CD14-positive monocyte (primary cell): Measurements from ENCODE around the gene PPP2R3A. TPM values are rescaled to one million over a fixed set of nuclear protein-coding genes. Genes with fewer than 3 reads are reported as not detected.

Source experiments
- DNase-seq, 3 donors: peaks; one replicate each; pipeline ENCODE4 v3.0.0-alpha.2; 2011 to 2022
- H2AFZ ChIP-seq: 2 replicates; pipeline ENCODE4 v1.6.0; 2012; ENCODE audit warnings: mild to moderate bottlenecking, low read depth, low read length, inconsistent platforms; ENCODE audit not compliant: insufficient read depth, poor library complexity, severe bottlenecking
- H3K27ac ChIP-seq, 2 donors: 1 replicate in 1 of 2; 2 replicates in 1 of 2; pipeline ENCODE4 v1.5.1; 2012 to 2013; ENCODE audit warnings: low read length in 2 of 2, control low read depth in 1 of 2, inconsistent platforms in 1 of 2, low read depth in 1 of 2, mild to moderate bottlenecking in 1 of 2
- H3K27me3 ChIP-seq, 2 donors: one replicate each; pipeline versions ENCODE4 v1.6.0 to v1.6.1; 2011 to 2013; ENCODE audit warnings: low read length in 2 of 2; ENCODE audit not compliant: control insufficient read depth in 2 of 2, insufficient read depth in 2 of 2
- H3K36me3 ChIP-seq, 2 donors: replicated peaks in 1 of 2; 1 replicate in 1 of 2; 2 replicates in 1 of 2; pipeline versions ENCODE4 v1.5.1 to v1.6.1; 2012 to 2013; ENCODE audit warnings: low read length in 2 of 2, control low read depth in 1 of 2, inconsistent platforms in 1 of 2, mild to moderate bottlenecking in 1 of 2; ENCODE audit not compliant: insufficient read depth in 2 of 2, control insufficient read depth in 1 of 2
- H3K4me1 ChIP-seq, 2 donors: 1 replicate in 1 of 2; 2 replicates in 1 of 2; pipeline versions ENCODE4 v1.5.1 to v1.6.1; 2012 to 2013; ENCODE audit warnings: low read length in 2 of 2, control low read depth in 1 of 2, inconsistent platforms in 1 of 2, mild to moderate bottlenecking in 1 of 2, moderate library complexity in 1 of 2; ENCODE audit not compliant: insufficient read depth in 2 of 2, control insufficient read depth in 1 of 2
- H3K4me2 ChIP-seq: replicated peaks from 2 replicates; pipeline ENCODE3; 2012; ENCODE audit warnings: low read length, moderate library complexity, mild to moderate bottlenecking; ENCODE audit not compliant: poor library complexity, severe bottlenecking; ENCODE audit errors: extremely low read depth
- H3K4me3 ChIP-seq, 3 experiments: fragments of 200-600 bp in 1 of 3; sonication (generic) in 1 of 3; replicated peaks in 1 of 3; 1 replicate in 2 of 3; 2 replicates in 1 of 3; pipeline ENCODE4 v1.5.1; 2011 to 2013; ENCODE audit warnings: low read length in 3 of 3, mild to moderate bottlenecking in 3 of 3, control low read depth in 2 of 3, low read depth in 2 of 3, inconsistent platforms in 1 of 3, moderate library complexity in 1 of 3
- H3K79me2 ChIP-seq: 2 replicates; pipeline ENCODE4 v1.6.0; 2012; ENCODE audit warnings: mild to moderate bottlenecking, control low read depth, inconsistent platforms, low read length, moderate library complexity; ENCODE audit not compliant: insufficient read depth
- H3K9ac ChIP-seq: 2 replicates; pipeline ENCODE4 v1.6.0; 2017; ENCODE audit warnings: low read length, mild to moderate bottlenecking; ENCODE audit not compliant: insufficient read depth, poor library complexity, severe bottlenecking
- H3K9me3 ChIP-seq, 2 donors: replicated peaks in 1 of 2; 1 replicate in 1 of 2; 2 replicates in 1 of 2; pipeline versions ENCODE4 v1.5.1 to v1.6.1; 2012 to 2013; ENCODE audit warnings: low read length in 2 of 2, control low read depth in 1 of 2; ENCODE audit not compliant: control insufficient read depth in 1 of 2, insufficient read depth in 1 of 2
- H4K20me1 ChIP-seq: 2 replicates; pipeline ENCODE4 v1.6.0; 2012; ENCODE audit warnings: mild to moderate bottlenecking, low read length, control low read depth, moderate library complexity; ENCODE audit not compliant: insufficient read depth
- H3K27ac Mint-ChIP-seq, 7 donors: one replicate each; pipeline ENCODE4 v1.8.0; 2020; ENCODE audit warnings: mild to moderate bottlenecking in 7 of 7, mixed read lengths in 7 of 7, moderate library complexity in 6 of 7, inconsistent platforms in 2 of 7
- H3K27me3 Mint-ChIP-seq, 3 donors: one replicate each; pipeline ENCODE4 v1.8.0; 2021 to 2022; ENCODE audit warnings: low read depth in 3 of 3, mild to moderate bottlenecking in 3 of 3, mixed read lengths in 3 of 3, moderate library complexity in 3 of 3, inconsistent platforms in 1 of 3
- H3K36me3 Mint-ChIP-seq, 2 donors: one replicate each; pipeline ENCODE4 v1.8.0; 2020; ENCODE audit warnings: mixed read lengths in 2 of 2, inconsistent platforms in 1 of 2, mild to moderate bottlenecking in 1 of 2
- H3K4me1 Mint-ChIP-seq: one replicate; pipeline ENCODE4 v1.8.0; 2020; ENCODE audit warnings: mild to moderate bottlenecking, mixed read lengths
- H3K4me3 Mint-ChIP-seq, 2 donors: one replicate each; pipeline ENCODE4 v1.8.0; 2020; ENCODE audit warnings: mild to moderate bottlenecking in 2 of 2, mixed read lengths in 2 of 2, moderate library complexity in 1 of 2
- H3K9me3 Mint-ChIP-seq, 7 donors: one replicate each; pipeline ENCODE4 v1.8.0; 2020 to 2022; ENCODE audit warnings: mixed read lengths in 7 of 7, mild to moderate bottlenecking in 6 of 7, moderate library complexity in 6 of 7, inconsistent platforms in 2 of 7
- WGBS: methylation state at CpG from one replicate; pipeline ENCODE4 v1.1.5; 2013; ENCODE audit warnings: missing lambda C conversion rate; ENCODE audit not compliant: insufficient coverage; 5-methylcytosine and 5-hydroxymethylcytosine counted together
- intact Hi-C, 2 donors: fragments of 100-400 bp; cut with micrococcal nuclease; formaldehyde crosslinking; loops; one replicate each; pipeline versions ENCODE4 v1.15.0 to v1.15.1; 2023
- polyA plus RNA-seq, 3 donors: library from polyadenylated mRNA; depleted of rRNA in 1 of 3; unstranded in 2 of 3; stranded (reverse) in 1 of 3; fragments of 300-500 nt in 2 of 3; fragments of >200 nt in 1 of 3; fragmentation: Illumina TruSeq in 2 of 3; gene quantifications; 1 replicate in 2 of 3; 2 replicates in 1 of 3; pipeline ENCODE4 v1.2.3, GENCODE V29; 2012 to 2021
- TF ChIP-seq, protein P1 (sequence below): fragments of 200-600 bp; IDR thresholded peaks from one replicate; pipeline ENCODE4 v1.8.0; 2022; ENCODE audit warnings: antibody characterized with exemption, mild to moderate bottlenecking

PPP2R3A gene
- polyA plus RNA-seq, 3 donors, result 0.09 to 0.15 (median 0.10) TPM

DNA sequence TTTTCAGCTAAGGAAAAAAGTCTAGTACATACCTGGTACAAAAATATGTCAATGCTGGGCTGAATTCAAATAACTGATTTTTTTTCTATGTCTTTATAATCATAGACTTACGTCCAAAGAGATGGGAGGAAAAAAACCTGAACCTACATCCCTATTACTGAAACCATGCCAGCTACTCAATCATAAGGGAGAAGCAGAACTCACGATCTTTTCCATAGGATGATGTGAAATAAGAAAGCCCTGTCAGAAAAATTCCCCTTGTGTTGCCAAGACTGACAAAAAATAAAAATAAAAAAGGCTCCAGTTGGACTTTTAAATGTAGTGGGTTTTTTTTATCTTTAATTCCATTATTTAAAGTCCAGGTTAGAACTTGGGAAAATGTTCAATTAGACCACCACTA is 227.3 kb downstream of the PPP2R3A start:
- Histone ChIP-seq H3K9me3 (no peaks in the 10 kb centered on the region), H3K27me3 (no peaks in the 10 kb centered on the region), H3K9ac (peak overlapping the region; percentile 96), H3K79me2 (peaks cover 79% of the 10 kb centered on the region), H3K4me2 (peak overlapping the region; percentile 85), H3K4me3 (peak overlapping the region; percentile 92 to 99 (median 94)), H4K20me1 (peaks cover 78% of the 10 kb centered on the region), H2AFZ (no peak overlapping the region), H3K36me3 (no peaks in the 10 kb centered on the region), H3K4me1 (peaks cover 40 to 73% of the 10 kb centered on the region in 2 donors), H3K27ac (peak overlapping the region in 1 of 2 donors; percentile 94)
- WGBS, result no CpG with 5 or more reads among the region's 2 CpGs
- Mint-ChIP-seq H3K36me3 (peaks cover 6 to 21% of the 10 kb centered on the region in 2 donors), H3K27ac (peak overlapping the region in 6 of 7 donors; percentile 79 to 98 (median 91)), H3K4me3 (peak overlapping the region; percentile 94 to 99), H3K9me3 (peaks cover 0 to 3% (median 0%) of the 10 kb centered on the region in 7 donors), H3K27me3 (peaks cover 0 to 2% (median 0%) of the 10 kb centered on the region in 3 donors), H3K4me1 (peaks cover 68% of the 10 kb centered on the region)
- peak in 2 of 3 donors; percentile 18 to 35 for DNase-seq
- TF ChIP-seq, protein P1, sequence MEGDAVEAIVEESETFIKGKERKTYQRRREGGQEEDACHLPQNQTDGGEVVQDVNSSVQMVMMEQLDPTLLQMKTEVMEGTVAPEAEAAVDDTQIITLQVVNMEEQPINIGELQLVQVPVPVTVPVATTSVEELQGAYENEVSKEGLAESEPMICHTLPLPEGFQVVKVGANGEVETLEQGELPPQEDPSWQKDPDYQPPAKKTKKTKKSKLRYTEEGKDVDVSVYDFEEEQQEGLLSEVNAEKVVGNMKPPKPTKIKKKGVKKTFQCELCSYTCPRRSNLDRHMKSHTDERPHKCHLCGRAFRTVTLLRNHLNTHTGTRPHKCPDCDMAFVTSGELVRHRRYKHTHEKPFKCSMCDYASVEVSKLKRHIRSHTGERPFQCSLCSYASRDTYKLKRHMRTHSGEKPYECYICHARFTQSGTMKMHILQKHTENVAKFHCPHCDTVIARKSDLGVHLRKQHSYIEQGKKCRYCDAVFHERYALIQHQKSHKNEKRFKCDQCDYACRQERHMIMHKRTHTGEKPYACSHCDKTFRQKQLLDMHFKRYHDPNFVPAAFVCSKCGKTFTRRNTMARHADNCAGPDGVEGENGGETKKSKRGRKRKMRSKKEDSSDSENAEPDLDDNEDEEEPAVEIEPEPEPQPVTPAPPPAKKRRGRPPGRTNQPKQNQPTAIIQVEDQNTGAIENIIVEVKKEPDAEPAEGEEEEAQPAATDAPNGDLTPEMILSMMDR, result no peak
- intact Hi-C loops, result loop anchor here (2.0 to 10.0 kb wide), 3 partner anchors 58 to 672 kb away; partner anchors contain the start of genes NCK1 (in 1 of the 2), PCCB (in 1 of the 2) and STAG1 (in 1 of the 2)

DNA sequence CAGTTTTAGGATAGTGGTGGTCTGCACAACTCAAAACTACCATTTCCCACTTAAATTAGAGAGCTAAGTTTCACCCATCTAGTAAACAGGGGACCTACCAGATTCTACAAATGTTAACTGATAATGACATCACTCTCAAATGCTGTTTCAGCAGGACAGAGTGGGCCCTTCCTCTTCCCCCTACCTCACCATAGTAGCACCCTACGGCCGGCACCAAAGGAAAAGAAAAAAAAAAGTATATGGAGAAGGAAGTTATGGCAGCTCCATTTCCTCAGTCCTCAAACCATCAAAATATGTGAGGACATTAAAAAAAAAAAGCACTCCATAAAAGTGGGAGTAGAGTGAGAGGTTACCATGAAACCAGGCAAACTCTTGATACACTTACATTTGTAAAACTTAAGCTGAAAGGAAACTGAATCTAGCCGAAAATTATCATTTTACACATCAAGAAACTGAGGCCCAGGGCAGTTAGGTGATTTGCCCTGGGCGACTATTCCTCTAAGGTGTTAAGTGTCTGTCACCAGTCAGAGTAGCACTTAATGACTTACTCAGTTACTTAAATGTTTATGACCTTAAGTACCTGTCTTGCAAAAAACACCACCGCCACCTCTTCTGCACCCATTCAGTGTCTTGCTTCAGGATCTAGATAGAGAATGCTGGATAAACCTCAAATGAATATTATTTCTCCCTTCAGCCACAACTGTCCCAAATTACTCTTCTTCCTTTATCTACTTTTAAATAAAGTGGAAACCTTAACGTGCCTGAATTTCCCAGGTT is 227.9 kb downstream of the PPP2R3A start:
- Histone ChIP-seq H3K27me3 (no peaks in the 10 kb centered on the region), H3K9ac (peak overlapping the region; percentile 96), H3K4me1 (peaks cover 43 to 73% of the 10 kb centered on the region in 2 donors), H3K79me2 (peaks cover 79% of the 10 kb centered on the region), H3K36me3 (no peaks in the 10 kb centered on the region), H3K4me3 (peak overlapping the region; percentile 92 to 99 (median 94)), H3K4me2 (peak overlapping the region; percentile 85), H2AFZ (no peak overlapping the region), H4K20me1 (peaks cover 71% of the 10 kb centered on the region), H3K27ac (peak overlapping the region in 1 of 2 donors; percentile 94), H3K9me3 (no peaks in the 10 kb centered on the region)
- WGBS, result 0% methylated on average over 2 of the region's 6 CpGs
- intact Hi-C loops, result loop anchor here (2.0 to 10.0 kb wide), 3 partner anchors 57 to 671 kb away; partner anchors contain the start of genes NCK1 (in 1 of the 2), PCCB (in 1 of the 2) and STAG1 (in 1 of the 2)
- peak in 2 of 3 donors; percentile 42 to 60 for DNase-seq
- Mint-ChIP-seq H3K27me3 (peaks cover 0 to 2% (median 0%) of the 10 kb centered on the region in 3 donors), H3K27ac (peak overlapping the region; percentile 79 to 98 (median 96)), H3K4me1 (peaks cover 67% of the 10 kb centered on the region), H3K4me3 (peak overlapping the region; percentile 94 to 99), H3K9me3 (peaks cover 0 to 4% (median 2%) of the 10 kb centered on the region in 7 donors), H3K36me3 (peaks cover 6 to 16% of the 10 kb centered on the region in 2 donors)
- TF ChIP-seq, protein P1, result no peak
